Dermis microvascular lymphatic vessel endothelial cell (primary cell): ENCODE data around the gene ANO4. TPM values are rescaled to one million over a fixed set of nuclear protein-coding genes. Genes with fewer than 3 reads are reported as not detected.
A peak's percentile ranks its signal among the peaks of the same experiment; 100 is the strongest.

Source experiments
- DNase-seq, 2 donors: peaks; one replicate each; pipeline versions ENCODE4 v3.0.0 to v3.0.0-alpha.2; 2010; ENCODE audit warnings: low read depth in 2 of 2
- total RNA-seq: library from RNA; depleted of rRNA; stranded (reverse); fragments of >200 nt; gene quantifications from 2 replicates; pipeline ENCODE4 v1.2.1, GENCODE V29; 2014

Gene ANO4
- 1.5 and 1.7 TPM in 2 replicates for total RNA-seq

- DNase-seq: no peak
These were observed at the start of gene ANO4 for GRCh38 chr12:100794441-100795173. TSS of gene ANO4 (plus strand) at chr12:100794776. CDS start at chr12:100901786, 107,010 bp downstream.

- no peak for DNase-seq
These were observed 49.1 kb upstream of the ANO4 start for GRCh38 chr12:100745378-100746071.

- no peak for DNase-seq
These were observed 41.7 kb upstream of the ANO4 start for GRCh38 chr12:100752841-100753240.

- no peak for DNase-seq
These were observed 40.7 kb upstream of the ANO4 start for GRCh38 chr12:100753837-100754236.

- no peak for DNase-seq
These were observed 39.4 kb upstream of the ANO4 start for GRCh38 chr12:100755186-100755585.

- no peak for DNase-seq
These were observed 36.5 kb upstream of the ANO4 start for GRCh38 chr12:100758083-100758482.

GRCh38 chr12:100767371-100767770 lies 27.2 kb upstream of the ANO4 start:
- DNase-seq: no peak

GRCh38 chr12:100767950-100768349 lies 26.6 kb upstream of the ANO4 start:
- no peak for DNase-seq

GRCh38 chr12:100778967-100779590 lies 15.5 kb upstream of the ANO4 start:
- no peak for DNase-seq

GRCh38 chr12:100789146-100789545 lies 5.4 kb upstream of the ANO4 start:
- no peak for DNase-seq

GRCh38 chr12:100789975-100790374 lies 4.6 kb upstream of the ANO4 start:
- DNase-seq: no peak

- no peak for DNase-seq
These were observed 4.0 kb upstream of the ANO4 start for GRCh38 chr12:100790552-100790951.

- DNase-seq: no peak
These were observed 1.4 kb upstream of the ANO4 start for GRCh38 chr12:100793182-100793581.

- DNase-seq: no peak
These were observed 711 bp downstream of the ANO4 start for GRCh38 chr12:100795174-100795799.

- no peak for DNase-seq
These were observed 1.2 kb downstream of the ANO4 start for GRCh38 chr12:100795800-100796179.

GRCh38 chr12:100796621-100797020 lies 2.0 kb downstream of the ANO4 start:
- no peak for DNase-seq

GRCh38 chr12:100797246-100797645 lies 2.7 kb downstream of the ANO4 start:
- DNase-seq: no peak

GRCh38 chr12:100797786-100798185 lies 3.2 kb downstream of the ANO4 start:
- DNase-seq: no peak

- DNase-seq: no peak
These were observed 3.9 kb downstream of the ANO4 start for GRCh38 chr12:100798286-100799160.

- DNase-seq: peak in 1 of 2 donors; percentile 1
These were observed 5.2 kb downstream of the ANO4 start for GRCh38 chr12:100799770-100800169.

GRCh38 chr12:100800723-100801122 lies 6.1 kb downstream of the ANO4 start:
- DNase-seq: no peak
